PFSK-1 (cell line): ENCODE results near the gene HOXD12.

Experiments
- FOXP2 ChIP-seq: optimal IDR thresholded peaks from 2 replicates; pipeline ENCODE3; 2011; ENCODE audit warnings: borderline replicate concordance, control low read depth, inconsistent platforms; ENCODE audit not compliant: insufficient read depth; ENCODE audit errors: extremely low read length, extremely low read depth
- POLR2AphosphoS5 ChIP-seq: IDR thresholded peaks from 2 replicates; pipeline ENCODE4 v1.6.1; 2012; ENCODE audit warnings: low read depth, mild to moderate bottlenecking, control low read depth, low read length, moderate library complexity
- SIN3A ChIP-seq: IDR thresholded peaks from 2 replicates; pipeline ENCODE4 v1.6.1; 2012; ENCODE audit warnings: mild to moderate bottlenecking, low read length, moderate library complexity, borderline replicate concordance; ENCODE audit not compliant: insufficient read depth
- TAF1 ChIP-seq: IDR thresholded peaks from 2 replicates; pipeline ENCODE4 v1.6.1; 2012; ENCODE audit warnings: low read length, control low read depth, borderline replicate concordance; ENCODE audit not compliant: insufficient read depth
- TF ChIP-seq, protein P1 (sequence below), 2 experiments: IDR thresholded peaks; 2 replicates each; pipeline versions ENCODE4 v1.6.1 to v1.8.0; 2011 to 2012; ENCODE audit warnings: low read depth in 2 of 2, low read length in 2 of 2, control low read depth in 1 of 2, inconsistent platforms in 1 of 2, mild to moderate bottlenecking in 1 of 2, moderate library complexity in 1 of 2; ENCODE audit not compliant: insufficient read depth in 1 of 2

HOXD12 gene

DNA sequence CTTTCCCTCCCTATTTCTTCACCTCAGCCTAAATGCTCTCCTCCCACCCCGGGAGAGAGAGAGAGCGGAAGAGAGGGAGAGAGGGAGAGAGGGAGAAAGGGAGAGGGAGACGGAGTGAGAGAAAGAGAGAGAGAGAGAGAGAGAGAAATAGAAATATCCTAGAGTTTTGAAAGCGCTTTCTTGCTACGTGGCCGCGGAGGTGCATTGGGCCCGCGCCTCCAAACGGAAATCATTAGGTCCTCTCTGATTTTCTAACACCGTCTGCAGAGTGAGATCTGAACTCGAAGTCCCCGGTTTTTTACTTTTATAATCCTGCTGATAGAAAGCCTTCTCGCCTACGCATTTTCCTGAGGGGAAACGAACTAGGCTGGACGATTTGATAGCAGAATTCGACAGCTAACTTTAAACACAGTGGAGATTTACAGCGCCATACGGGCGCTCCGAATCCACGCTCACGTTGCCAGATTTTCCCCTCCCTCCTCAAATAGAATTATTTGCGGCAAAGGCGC is 14.9 kb upstream of the HOXD12 start:
- TF ChIP-seq TAF1 = no peak
- no peak for TF ChIP-seq FOXP2
- TF ChIP-seq POLR2AphosphoS5 = no peak

DNA sequence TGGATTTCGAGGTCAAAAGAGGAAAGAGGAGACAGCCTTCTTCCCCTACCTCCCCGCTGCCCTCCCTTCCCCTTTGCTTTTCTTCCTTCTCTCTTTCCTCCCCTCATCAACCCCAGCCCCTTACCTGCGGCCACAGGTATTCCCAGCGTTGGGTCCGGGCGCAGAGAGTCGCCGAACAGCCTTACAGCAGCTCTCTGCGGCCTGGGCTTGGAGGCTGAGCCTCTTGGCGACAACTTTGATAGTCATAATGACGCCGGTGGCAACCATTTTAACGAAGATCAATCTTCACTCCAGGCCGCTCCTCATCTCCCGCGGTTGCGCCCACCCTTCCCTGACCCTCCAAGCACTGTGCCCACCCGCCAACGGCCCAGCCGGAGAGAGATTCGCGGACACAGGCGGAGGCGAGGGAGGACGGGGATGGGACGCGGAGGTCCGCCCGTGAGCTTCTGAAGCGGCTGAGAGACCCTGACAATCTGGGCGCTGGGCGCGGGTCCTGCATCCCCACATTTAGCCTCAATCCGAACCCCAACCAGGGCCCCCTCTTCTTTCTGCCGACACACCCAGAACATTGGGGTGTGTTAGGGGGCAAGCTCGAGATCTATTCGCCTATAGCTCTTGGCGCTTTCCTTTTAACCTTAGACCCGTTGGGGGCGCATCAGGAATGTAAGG is 14.3 kb upstream of the HOXD12 start:
- no peak for TF ChIP-seq POLR2AphosphoS5
- no peak for TF ChIP-seq TAF1
- TF ChIP-seq, protein P1, sequence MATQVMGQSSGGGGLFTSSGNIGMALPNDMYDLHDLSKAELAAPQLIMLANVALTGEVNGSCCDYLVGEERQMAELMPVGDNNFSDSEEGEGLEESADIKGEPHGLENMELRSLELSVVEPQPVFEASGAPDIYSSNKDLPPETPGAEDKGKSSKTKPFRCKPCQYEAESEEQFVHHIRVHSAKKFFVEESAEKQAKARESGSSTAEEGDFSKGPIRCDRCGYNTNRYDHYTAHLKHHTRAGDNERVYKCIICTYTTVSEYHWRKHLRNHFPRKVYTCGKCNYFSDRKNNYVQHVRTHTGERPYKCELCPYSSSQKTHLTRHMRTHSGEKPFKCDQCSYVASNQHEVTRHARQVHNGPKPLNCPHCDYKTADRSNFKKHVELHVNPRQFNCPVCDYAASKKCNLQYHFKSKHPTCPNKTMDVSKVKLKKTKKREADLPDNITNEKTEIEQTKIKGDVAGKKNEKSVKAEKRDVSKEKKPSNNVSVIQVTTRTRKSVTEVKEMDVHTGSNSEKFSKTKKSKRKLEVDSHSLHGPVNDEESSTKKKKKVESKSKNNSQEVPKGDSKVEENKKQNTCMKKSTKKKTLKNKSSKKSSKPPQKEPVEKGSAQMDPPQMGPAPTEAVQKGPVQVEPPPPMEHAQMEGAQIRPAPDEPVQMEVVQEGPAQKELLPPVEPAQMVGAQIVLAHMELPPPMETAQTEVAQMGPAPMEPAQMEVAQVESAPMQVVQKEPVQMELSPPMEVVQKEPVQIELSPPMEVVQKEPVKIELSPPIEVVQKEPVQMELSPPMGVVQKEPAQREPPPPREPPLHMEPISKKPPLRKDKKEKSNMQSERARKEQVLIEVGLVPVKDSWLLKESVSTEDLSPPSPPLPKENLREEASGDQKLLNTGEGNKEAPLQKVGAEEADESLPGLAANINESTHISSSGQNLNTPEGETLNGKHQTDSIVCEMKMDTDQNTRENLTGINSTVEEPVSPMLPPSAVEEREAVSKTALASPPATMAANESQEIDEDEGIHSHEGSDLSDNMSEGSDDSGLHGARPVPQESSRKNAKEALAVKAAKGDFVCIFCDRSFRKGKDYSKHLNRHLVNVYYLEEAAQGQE (IDR thresholded peaks at IDR 0.05; ENCODE audit: insufficient read depth in 1 of 2, low read depth in 2 of 2, low read length in 2 of 2) = no peak
- no peak for TF ChIP-seq FOXP2
- TF ChIP-seq SIN3A = no peak

DNA sequence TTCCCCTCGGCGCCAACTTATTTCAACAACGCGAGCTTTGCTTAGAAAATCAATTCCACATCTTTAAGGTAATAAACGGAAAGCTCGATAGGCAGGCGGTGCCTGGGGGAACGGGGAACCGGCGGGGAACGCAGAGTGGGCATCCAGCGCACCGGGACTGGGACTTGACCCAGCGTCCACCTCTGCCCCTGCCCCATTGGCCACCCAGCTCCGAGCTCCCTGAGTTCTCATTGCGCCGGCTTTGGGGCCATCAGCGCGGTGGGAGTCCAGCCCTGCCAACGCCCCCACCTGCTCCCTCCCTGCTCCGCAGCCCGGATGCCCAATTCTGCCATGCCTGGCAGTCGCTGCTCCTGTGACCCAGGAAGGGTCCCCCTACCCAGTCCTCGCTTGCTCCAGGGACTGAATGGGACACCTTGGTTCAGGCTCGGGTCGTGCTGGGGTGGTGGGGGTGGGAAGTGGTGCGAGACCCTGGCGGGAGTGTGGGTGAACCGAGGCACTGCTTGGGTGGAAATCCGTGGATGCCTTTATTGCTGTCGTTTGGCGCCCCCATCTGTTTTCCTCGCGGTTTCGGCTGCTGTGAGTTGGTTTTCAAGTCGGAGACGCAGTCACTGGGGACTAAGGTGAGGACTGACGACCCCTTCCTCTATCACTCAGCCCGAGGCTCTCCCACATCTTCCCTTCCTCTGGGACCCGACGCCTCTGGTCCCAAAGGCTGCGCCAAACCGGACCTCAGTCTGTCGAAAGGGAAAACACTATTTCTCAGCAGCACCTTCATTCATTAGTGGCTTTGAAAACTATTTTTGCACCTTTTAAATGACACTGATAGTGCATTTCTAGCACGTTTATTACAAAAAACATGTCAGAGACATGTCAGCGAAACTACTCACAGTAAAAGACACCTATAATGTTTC is 13.5 kb upstream of the HOXD12 start:
- TF ChIP-seq POLR2AphosphoS5 (no peak), FOXP2 (no peak), TAF1 (no peak), SIN3A (no peak)
- TF ChIP-seq, protein P1 (IDR thresholded peaks at IDR 0.05; ENCODE audit: insufficient read depth in 1 of 2, low read depth in 2 of 2, low read length in 2 of 2) = no peak

DNA sequence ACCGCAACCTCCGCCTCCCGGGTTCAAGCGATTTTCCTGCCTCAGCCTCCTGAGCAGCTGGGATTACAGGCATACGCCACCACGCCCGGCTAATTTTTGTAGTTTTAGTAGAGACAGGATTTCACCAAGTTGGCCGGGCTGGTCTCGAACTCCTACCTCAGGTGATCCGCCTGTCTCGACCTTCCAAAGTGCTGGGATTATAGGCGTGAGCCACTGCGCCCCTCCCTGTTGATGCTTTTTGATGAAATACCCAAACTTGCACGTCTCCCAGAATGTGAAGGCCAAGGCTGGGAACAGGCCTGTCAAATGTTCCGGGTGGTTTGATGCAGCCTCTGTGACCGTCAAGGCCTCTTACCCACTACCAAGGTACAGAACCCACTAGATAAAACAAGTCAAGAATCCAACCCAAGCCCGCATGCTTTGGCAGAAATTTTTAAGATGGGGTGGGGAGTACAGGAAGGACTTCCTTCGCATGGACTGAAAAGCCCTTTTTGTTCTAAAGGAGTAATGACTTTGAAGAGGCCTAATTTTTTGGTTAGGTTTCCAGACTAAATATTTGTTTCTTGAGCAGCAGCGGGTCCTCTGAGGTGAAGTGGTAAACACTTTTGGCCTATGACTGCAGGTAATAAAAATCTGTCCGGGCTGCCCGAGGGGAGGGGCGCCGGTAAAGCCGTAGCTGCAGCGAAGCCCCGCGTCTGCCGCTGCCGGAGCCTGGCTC is 12.1 kb upstream of the HOXD12 start:
- TF ChIP-seq POLR2AphosphoS5 = no peak
- TF ChIP-seq FOXP2 = no peak

DNA sequence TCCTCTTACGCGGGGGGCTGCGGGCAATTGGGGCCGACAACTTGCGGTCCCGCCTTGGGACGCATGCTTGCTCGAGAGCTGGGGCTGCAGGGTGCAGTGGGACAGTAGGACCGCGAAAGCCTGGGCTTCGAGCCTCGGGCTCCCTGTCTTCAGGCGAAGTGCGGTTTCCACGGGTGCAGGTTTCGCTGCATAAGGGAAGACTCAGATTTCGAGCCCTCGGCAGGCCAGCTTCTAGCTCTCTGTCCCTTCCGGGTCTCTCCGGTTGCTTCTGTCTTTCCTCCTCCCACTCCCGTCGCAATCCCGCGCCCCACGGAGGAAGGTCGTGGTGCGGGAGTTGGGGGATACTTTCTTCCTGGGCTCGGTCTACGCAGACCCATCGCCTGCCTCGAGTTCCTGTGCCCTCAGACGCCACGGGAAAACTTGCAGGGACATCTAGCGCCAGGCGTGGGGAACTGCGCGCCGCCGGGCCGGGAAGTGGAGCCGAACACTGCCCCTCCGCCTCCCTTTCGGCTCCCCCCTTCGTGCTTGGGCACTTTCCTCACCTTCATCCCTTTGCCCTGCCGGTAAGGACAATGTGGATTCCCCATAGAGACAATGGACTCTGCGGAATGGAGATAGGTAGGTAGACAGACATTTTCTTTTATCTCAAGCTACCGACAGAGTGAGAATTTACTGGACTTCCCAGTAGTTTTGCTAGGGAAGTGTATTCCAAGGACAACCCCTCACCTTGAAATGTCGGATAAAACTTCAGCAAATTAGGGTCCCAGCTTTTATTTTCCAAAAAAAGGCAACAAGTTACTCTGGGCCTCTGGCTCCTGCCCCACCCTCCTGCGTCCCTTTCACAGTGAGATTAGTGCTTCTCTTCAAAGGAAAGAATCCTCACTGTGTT is 11.3 kb upstream of the HOXD12 start:
- TF ChIP-seq FOXP2 (no peak), SIN3A (no peak), TAF1 (no peak)

DNA sequence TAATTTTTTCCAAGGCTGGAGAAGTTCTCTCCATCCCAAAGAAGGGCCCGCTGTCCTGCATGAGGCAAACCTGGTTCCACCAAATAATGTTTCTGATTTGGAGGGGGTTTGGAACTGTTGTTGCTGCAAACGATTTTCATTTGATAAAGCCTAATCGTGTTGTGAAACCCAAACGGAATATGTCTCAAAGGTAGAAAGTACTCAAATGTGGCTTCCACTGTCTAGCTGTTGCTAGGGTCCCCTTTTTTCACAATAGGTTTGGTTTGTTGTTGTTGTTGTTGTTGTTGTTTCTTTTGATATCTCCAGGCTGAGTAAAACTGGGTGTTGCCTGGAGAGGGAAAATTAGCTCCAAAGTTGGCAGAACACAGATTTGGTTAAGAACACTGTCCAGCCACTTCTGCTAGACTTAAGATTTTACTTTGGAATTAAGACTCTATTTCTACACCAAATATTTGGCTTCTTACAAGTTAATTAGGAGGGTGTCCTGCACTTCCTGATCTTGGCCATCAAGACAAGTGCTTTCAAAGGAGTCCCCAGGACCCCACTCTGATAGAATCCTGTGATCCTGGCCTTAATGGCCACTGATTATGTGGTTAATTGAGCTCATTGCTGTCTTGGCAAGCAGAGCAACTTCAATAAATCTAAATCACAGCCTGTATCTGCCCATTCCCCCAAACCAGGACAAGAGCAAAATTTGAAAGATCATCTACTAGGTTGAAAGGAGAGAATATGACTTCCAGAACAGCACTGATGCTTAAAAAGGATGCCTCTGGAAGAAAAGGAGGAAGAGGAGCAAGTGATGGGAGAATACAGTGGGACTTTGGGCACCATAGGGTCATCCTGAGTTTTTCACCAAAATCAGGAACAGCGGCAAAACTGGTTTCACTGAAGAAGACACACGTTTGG is 10.4 kb upstream of the HOXD12 start:
- TF ChIP-seq POLR2AphosphoS5 = no peak
- TF ChIP-seq, protein P1 (IDR thresholded peaks at IDR 0.05; ENCODE audit: insufficient read depth in 1 of 2, low read depth in 2 of 2, low read length in 2 of 2) = no peak
- TF ChIP-seq FOXP2 = no peak
- no peak for TF ChIP-seq SIN3A
- TF ChIP-seq TAF1 = no peak
